Measurements from ENCODE around the gene HDAC5.
"Not testable (repeated sequence)": the region's sequence is repeated elsewhere in the genome, so short reads cannot be mapped to it uniquely, and the experiment has no call there.

HDAC5 gene

GRCh38 chr17:44071198-44071520 lies 52.3 kb downstream of the HDAC5 start:
- DNase-seq: no peak

GRCh38 chr17:44070455-44071197 lies 52.8 kb downstream of the HDAC5 start, which contains the start of gene G6PC3:
G6PC3 (plus strand) TSS chr17:44070735; CDS start chr17:44070966, 231 bp downstream.
- peak; percentile 77 to 98 (median 94) for DNase-seq

- DNase-seq: peak in 7 of 58 donors; percentile 9 to 68 (median 50)
Observed at GRCh38 chr17:44069974-44070454, 53.4 kb downstream of the HDAC5 start.

GRCh38 chr17:44067545-44067940 lies 55.9 kb downstream of the HDAC5 start:
- DNase-seq: no peak

GRCh38 chr17:44066204-44066930 lies 57.1 kb downstream of the HDAC5 start, which contains the start of gene LSM12:
LSM12 (minus strand) TSS chr17:44066671; CDS start chr17:44066587, 84 bp downstream.
- DNase-seq: peak in 57 of 58 donors; percentile 24 to 90 (median 74)

- DNase-seq: peak in 1 of 58 donors; percentile 59
Observed at GRCh38 chr17:44065668-44066203, 57.7 kb downstream of the HDAC5 start.

- no peak for DNase-seq
Observed at GRCh38 chr17:44063704-44064639, 59.5 kb downstream of the HDAC5 start.

- DNase-seq: no peak
Observed at GRCh38 chr17:44062871-44063270, 60.6 kb downstream of the HDAC5 start.

- no peak for DNase-seq
Observed at GRCh38 chr17:44061446-44061845, 62.0 kb downstream of the HDAC5 start.

GRCh38 chr17:44059101-44059892 lies 64.1 kb downstream of the HDAC5 start:
- DNase-seq: no peak

- DNase-seq: no peak
Observed at GRCh38 chr17:44053125-44053872, 70.1 kb downstream of the HDAC5 start.

GRCh38 chr17:44049294-44050060 lies 74.0 kb downstream of the HDAC5 start:
- DNase-seq: no peak

GRCh38 chr17:44046893-44047292 lies 76.5 kb downstream of the HDAC5 start:
- DNase-seq: not testable (repeated sequence)

- no peak for DNase-seq
Observed at GRCh38 chr17:44045486-44045885, 78.0 kb downstream of the HDAC5 start.

- no peak for DNase-seq
Observed at GRCh38 chr17:44044071-44044470, 79.4 kb downstream of the HDAC5 start.

GRCh38 chr17:44043272-44043696 lies 80.2 kb downstream of the HDAC5 start:
- peak in 3 of 58 donors; percentile 4 to 11 (median 4) for DNase-seq

- no peak for DNase-seq
Observed at GRCh38 chr17:44039829-44040635, 83.4 kb downstream of the HDAC5 start.

- peak in 25 of 58 donors; percentile 8 to 64 (median 34) for DNase-seq
Observed at GRCh38 chr17:44038604-44039011, 84.8 kb downstream of the HDAC5 start.

All from anterior cingulate cortex (tissue), 58 donors.